Heart right ventricle (tissue), 16 donors: ENCODE measurements around the gene MYO1C. TPM values are rescaled to one million over a fixed set of nuclear protein-coding genes. Genes with fewer than 3 reads are reported as not detected.

Experiments used
- ATAC-seq, 8 donors: fragments of 200-7000 bp; cut with Tn5 transposase; one replicate each; pipeline ENCODE4 v1.9.1; 2020; ENCODE audit warnings: mild to moderate bottlenecking in 8 of 8, moderate library complexity in 8 of 8, moderate number of reproducible peaks in 1 of 8
- DNase-seq, 2 donors: peaks; one replicate each; pipeline ENCODE4 v3.0.0-alpha.2; 2020
- H3K27ac ChIP-seq, 10 donors: fragments of 200-600 bp; sonication (generic) in 2 of 10; one replicate each; pipeline versions ENCODE4 v1.5.0 to v1.8.0; 2020 to 2022; ENCODE audit warnings: mild to moderate bottlenecking in 3 of 10
- H3K27me3 ChIP-seq, 7 donors: fragments of 200-600 bp; one replicate each; pipeline ENCODE4 v1.8.0; 2021 to 2022; ENCODE audit warnings: mild to moderate bottlenecking in 2 of 7
- H3K36me3 ChIP-seq, 9 donors: fragments of 200-600 bp; sonication (generic) in 1 of 9; one replicate each; pipeline versions ENCODE4 v1.5.0 to v1.8.0; 2020 to 2022; ENCODE audit warnings: mild to moderate bottlenecking in 2 of 9
- H3K4me1 ChIP-seq, 9 donors: fragments of 200-600 bp; sonication (generic) in 1 of 9; one replicate each; pipeline versions ENCODE4 v1.5.0 to v1.8.0; 2020 to 2022; ENCODE audit warnings: mild to moderate bottlenecking in 4 of 9
- H3K4me3 ChIP-seq, 10 donors: fragments of 200-600 bp; sonication (generic) in 2 of 10; one replicate each; pipeline versions ENCODE4 v1.5.0 to v1.8.0; 2020 to 2022; ENCODE audit warnings: mild to moderate bottlenecking in 7 of 10, moderate library complexity in 2 of 10
- H3K9me3 ChIP-seq, 11 donors: fragments of 200-600 bp in 10 of 11; sonication (generic) in 2 of 11; one replicate each; pipeline versions ENCODE4 v1.5.0 to v1.8.0; 2013 to 2022; ENCODE audit warnings: mild to moderate bottlenecking in 2 of 11, control low read depth in 1 of 11, moderate library complexity in 1 of 11
- CTCF ChIP-seq, 9 donors: fragments of 200-600 bp; sonication (generic) in 2 of 9; IDR thresholded peaks; one replicate each; pipeline versions ENCODE4 v1.5.0 to v1.8.0; 2021 to 2022; ENCODE audit warnings: antibody characterized with exemption in 9 of 9, mild to moderate bottlenecking in 5 of 9, moderate library complexity in 1 of 9
- WGBS, 2 donors: extraction: QIAGEN DNeasy Blood & Tissue Kit; methylation state at CpG; one replicate each; pipeline ENCODE4 v1.1.7; 2013; ENCODE audit warnings: inconsistent platforms in 1 of 2; 5-methylcytosine and 5-hydroxymethylcytosine counted together
- intact Hi-C, 10 donors: fragments of 100-400 bp; cut with DNase I; formaldehyde crosslinking; loops; one replicate each; pipeline versions ENCODE4 v1.11.1 to v1.14.2; 2022
- polyA plus RNA-seq, 2 donors: library from polyadenylated mRNA; stranded (reverse); fragments of 200-250 nt; gene quantifications; one replicate each; pipeline ENCODE4 v1.2.3, GENCODE V29; 2013
- total RNA-seq, 10 donors: library from RNA; stranded (reverse); fragmentation: NEBNext Ultra II Directional in 3 of 10; extraction: Animal tissue kit (Norgen Biotek cat#: 25700) in 3 of 10; gene quantifications; one replicate each; pipeline versions ENCODE4 v1.2.1 to v1.2.4, GENCODE V29; 2021 to 2023
- donor health status: Arrhythmogenic right ventricular cardiomyopathy.
- donor health status: ischemic (EF 13 %, LVEDD 7.1; RV severe dilation, severe dysfunction).
- donor health status: healthy with polysubstance abuse.
- donor health status: DM: no; HTN: yes; CAD: no.
- donor health status: DM: no; HTN: no; CAD: no.
- donor health status: ischemic (EF 25% LVEDD 6.9; RV normal size, moderate dysfunction).
- donor health status: ischemic (EF 25% LVEDD 5.7; RV mildly dilated, moderate dysfunction).
- donor health status: healthy.
- donor health status: DM: yes; HTN: yes; CAD: no.
- donor health status: Ischemic cardiomyopathy.
- donor health status: ischemic (EF 35%, LVEDD 5.7; RV mildly dilated, moderate dysfunction).
- donor health status: nonischemic (EF 11% LVEDD 7.7; RV severe dilation, severe dysfunction).
- donor health status: DM: yes; HTN: yes; CAD: no.
- donor health status: PGD.
- donor health status: ischemic (EF 29% LVEDD 5.4; RV normal size, mild dysfunction).
- donor health status: nonischemic (EF 23%, LVEDD 6.1; RV moderate dilation, normal function).

MYO1C gene
- total and polyA plus RNA-seq, 12 donors: 101 to 229 (median 169) TPM

GRCh38 chr17:1470755-1471462, 21.6 kb downstream of the MYO1C start:
- ATAC-seq (peak in 1 of 8 donors; percentile 5), DNase-seq (no peak)
- Histone ChIP-seq H3K9me3 (no peaks in the 10 kb centered on the region), H3K4me3 (no peak overlapping the region), H3K27ac (no peak overlapping the region), H3K4me1 (peaks cover 0 to 17% (median 13%) of the 10 kb centered on the region in 9 donors), H3K27me3 (no peaks in the 10 kb centered on the region), H3K36me3 (peaks cover 5 to 99% (median 69%) of the 10 kb centered on the region in 9 donors)
- intact Hi-C loops: no loop called here
- WGBS, 2 donors: 82 to 83% methylated on average over 25 of the region's 25 CpGs
- no peak for TF ChIP-seq CTCF (IDR thresholded peaks at IDR 0.05)

- ATAC-seq (no peak), DNase-seq (no peak)
- H3K27me3 ChIP-seq: peaks cover 0 to 2% (median 0%) of the 10 kb centered on the region in 7 donors
- WGBS, 2 donors: 79 to 81% methylated on average over 32 to 33 of the region's 33 CpGs
- intact Hi-C loops: no loop called here
- H3K4me1 ChIP-seq: peaks cover 0 to 11% (median 6%) of the 10 kb centered on the region in 9 donors
- H3K4me3 ChIP-seq: no peak overlapping the region
- peaks cover 5 to 99% (median 70%) of the 10 kb centered on the region in 9 donors for H3K36me3 ChIP-seq
- H3K9me3 ChIP-seq: no peaks in the 10 kb centered on the region
- no peak overlapping the region for H3K27ac ChIP-seq
- TF ChIP-seq CTCF (IDR thresholded peaks at IDR 0.05): no peak
Measured at GRCh38 chr17:1470071-1470754, 22.3 kb downstream of the MYO1C start.

- Histone ChIP-seq H3K27ac (no peak overlapping the region), H3K4me1 (peaks cover 0 to 7% (median 0%) of the 10 kb centered on the region in 9 donors), H3K36me3 (peaks cover 5 to 99% (median 70%) of the 10 kb centered on the region in 9 donors), H3K4me3 (no peak overlapping the region), H3K9me3 (no peaks in the 10 kb centered on the region), H3K27me3 (peaks cover 0 to 8% (median 0%) of the 10 kb centered on the region in 7 donors)
- no peak for DNase-seq
- intact Hi-C loops: loop anchor here in 1 of 10 donors (10.0 kb wide), 1 partner anchor 105 kb away; no protein-coding TSS in a partner anchor
- ATAC-seq: peak in 7 of 8 donors; percentile 18 to 52 (median 43)
- no peak for TF ChIP-seq CTCF (IDR thresholded peaks at IDR 0.05)
- WGBS, 2 donors: 65 to 72% methylated on average over 28 of the region's 28 CpGs
Measured at GRCh38 chr17:1469231-1469852, 23.1 kb downstream of the MYO1C start.

- Histone ChIP-seq H3K36me3 (peaks cover 5 to 96% (median 70%) of the 10 kb centered on the region in 9 donors), H3K4me1 (peaks cover 0 to 20% (median under 1%) of the 10 kb centered on the region in 9 donors), H3K27me3 (peaks cover 0 to 8% (median 0%) of the 10 kb centered on the region in 7 donors), H3K9me3 (no peaks in the 10 kb centered on the region), H3K4me3 (no peak overlapping the region), H3K27ac (no peak overlapping the region)
- TF ChIP-seq CTCF (IDR thresholded peaks at IDR 0.05): no peak
- intact Hi-C loops: loop anchor here in 1 of 10 donors (10.0 kb wide), 1 partner anchor 103 kb away; no protein-coding TSS in a partner anchor
- DNase-seq (no peak), ATAC-seq (no peak)
- WGBS, 2 donors: 79 to 80% methylated on average over 21 of the region's 21 CpGs
Measured at GRCh38 chr17:1467898-1468492, 24.5 kb downstream of the MYO1C start.
